GM19395 (cell line): ENCODE data around the gene ZGRF1.
A peak's percentile ranks its signal among the peaks of the same experiment; 100 is the strongest.
"Not testable (repeated sequence)": the region's sequence is repeated elsewhere in the genome, so short reads cannot be mapped to it uniquely, and the experiment has no call there.

ENCODE experiments used
- ATAC-seq: cut with Tn5 transposase; IDR thresholded peaks from one replicate; pipeline ENCODE4 v1.9.1; 2021; ENCODE audit warnings: mild to moderate bottlenecking, moderate library complexity; ENCODE audit not compliant: unreplicated experiment

ZGRF1 gene

DNA sequence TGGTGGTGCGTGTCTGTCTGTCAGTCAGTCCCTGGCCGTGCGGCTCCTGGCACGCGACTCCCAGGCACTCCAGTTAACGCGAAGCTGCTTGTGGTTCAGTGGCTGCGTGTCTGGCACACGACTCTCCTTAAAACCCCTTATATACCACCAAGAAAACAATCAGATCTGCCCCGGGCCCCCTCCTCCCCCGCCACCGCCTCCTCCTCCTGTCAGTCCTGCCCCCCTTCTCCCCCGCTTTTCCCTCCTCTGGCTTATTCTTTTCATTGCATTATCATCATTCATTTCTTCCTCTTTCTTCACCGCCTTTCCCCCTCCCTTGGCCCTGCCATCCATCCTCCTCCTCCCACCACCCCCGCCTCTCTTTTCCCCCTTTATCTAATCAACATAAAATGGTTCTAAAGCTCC, 120.6 kb downstream of the ZGRF1 start, which contains the start of gene NEUROG2:
Gene NEUROG2 (minus strand): TSS at position 115 of the 405 bp plus-strand sequence. CDS start 705 bp downstream, outside the sequence.
- ATAC-seq: no peak

DNA sequence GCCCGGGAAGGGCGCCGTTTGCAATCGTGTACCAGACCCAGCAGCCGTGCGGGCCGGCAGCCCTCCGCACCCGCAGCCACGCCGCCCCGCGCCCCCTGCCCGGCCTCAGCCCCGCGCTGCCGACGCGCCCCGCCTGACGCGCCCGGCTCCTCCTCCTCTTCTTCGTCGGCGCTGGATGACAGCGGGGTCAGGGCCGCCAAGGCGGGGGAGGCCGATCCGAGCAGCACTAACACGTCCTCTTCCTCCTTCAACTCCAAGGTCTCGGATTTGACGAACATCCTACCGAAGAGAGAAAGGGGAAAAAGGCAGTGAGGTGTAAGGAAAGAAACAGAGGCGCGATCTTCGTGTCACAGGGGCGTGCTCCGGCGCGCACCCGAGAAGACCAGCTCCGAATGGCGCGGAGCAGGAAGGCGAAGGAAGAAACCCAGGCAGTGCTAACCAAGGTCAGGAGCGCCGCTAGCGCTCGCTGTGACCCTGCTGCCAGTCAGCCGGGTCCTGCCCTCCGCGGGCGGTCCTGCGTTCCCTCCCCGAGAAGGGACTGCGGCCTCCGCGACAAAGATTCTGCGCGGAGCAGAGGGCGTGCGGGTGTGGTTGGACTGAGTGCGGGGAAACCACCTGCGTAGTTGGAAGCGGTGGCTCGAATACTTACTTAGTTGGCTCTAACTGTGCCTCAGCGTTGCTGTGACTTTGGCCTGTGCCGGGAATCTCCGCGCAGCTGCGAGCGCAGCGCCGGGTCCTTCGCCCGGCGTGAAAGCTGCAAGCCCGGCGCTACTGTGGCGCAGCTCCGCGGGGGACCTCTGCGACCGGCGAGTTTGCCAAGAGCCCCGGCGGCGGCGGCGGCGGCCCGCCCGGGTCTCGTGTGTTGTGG, 121.3 kb downstream of the ZGRF1 start:
- ATAC-seq: peak; percentile 42

DNA sequence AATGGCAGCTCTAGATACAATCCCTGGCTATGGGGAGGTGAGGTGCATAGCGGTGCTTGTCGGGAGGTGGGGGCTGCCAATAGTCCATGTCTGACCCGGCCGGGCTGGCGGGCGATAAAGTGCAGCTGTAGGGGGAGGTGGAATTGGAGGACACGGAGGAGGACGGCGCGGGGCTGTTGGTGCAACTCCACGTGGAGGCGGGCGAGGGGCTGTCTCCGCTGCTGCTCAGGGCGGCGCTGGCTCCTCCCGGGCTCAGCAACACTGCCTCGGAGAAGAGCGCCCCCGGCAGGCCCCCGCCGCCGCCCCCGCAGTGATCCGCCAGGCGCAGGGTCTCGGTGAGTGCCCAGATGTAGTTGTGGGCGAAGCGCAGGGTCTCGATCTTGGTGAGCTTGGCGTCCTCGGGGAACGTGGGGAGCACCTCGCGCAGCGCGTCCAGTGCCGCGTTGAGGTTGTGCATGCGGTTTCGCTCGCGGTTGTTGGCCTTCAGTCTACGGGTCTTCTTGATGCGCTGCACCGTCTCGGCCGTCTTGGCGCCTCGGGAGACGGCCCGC, 122.0 kb downstream of the ZGRF1 start:
- ATAC-seq: peak; percentile 8

DNA sequence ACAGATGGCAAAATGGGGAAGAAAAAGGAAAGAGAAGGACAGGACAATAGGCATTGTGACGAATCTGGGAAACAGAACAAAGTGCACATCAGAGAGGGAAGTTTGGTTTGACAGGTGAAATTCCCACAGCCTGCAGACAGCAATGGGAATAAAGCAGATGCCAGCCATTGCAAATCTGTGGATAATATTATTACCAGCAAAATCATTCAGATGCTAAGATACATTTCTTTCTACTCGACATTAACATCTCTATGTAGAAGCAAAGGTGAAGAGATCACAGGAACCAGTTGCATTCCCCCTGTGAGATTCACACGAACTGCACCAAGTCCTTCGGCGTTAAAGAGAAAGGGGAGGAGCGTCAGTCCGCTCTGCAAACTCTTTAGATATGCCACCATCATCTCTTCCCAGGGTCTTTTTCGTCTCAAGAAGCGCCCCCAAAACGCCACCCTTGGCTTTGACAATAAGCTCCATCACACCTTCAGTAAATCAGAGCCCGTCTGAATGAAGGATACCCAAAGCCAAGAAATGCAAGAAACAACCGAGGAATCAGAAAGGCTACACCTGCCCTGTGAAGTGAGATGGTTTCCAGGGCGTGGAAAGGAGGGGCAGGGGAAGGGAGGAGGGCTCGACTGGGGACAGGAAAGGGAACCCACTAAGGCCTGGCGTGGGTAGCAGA, 122.6 kb downstream of the ZGRF1 start:
- ATAC-seq: peak; percentile 3

DNA sequence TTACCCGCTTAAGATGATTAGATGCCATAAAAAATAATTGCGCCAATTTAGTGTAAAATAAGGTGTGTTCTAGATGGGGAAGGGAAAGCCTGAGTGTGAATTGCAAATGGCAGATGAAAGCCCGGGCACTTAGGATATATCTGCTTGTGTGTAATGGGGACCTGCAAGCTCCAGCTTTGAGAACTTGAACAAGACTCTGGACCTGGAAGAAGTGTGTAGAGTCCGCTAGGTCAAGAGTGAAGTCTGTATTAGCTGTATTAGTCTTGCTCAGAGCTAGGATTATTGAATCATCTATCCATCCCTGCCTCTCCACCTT, 124.9 kb downstream of the ZGRF1 start:
- no peak for ATAC-seq

DNA sequence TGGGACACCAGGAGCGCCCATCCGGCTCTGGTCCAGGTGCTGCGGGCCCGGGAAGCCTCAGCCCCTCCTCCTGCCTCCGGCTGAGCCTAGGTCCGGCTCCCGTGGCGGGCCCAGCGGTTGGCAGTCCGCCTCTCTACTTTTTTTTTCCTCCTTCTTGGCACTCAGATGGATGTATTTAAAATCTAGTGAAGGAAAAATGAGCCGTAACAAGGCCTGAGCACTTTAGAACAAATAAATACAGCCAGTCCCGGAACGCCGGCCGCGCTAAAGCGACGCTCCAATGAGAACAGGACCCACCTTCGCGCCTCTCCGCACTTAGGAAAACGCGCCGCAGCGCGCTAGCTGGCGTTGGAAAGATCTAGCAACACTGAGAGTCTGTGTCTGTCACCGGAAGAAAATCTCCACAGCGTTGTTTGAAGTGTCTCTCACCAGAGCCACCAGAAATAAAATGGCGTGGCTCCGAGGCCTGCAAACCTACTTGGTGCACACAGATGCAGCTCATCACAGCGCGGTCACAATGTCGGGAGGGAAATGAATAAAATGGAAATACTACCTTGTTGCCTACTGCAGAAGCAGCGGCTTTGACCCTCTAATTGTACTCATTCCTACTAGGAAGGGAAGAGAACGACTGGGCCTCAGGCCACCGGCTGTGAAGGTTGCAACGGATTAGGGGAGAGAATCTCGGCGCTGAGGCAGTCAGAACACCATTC, 125.5 kb downstream of the ZGRF1 start:
- no peak for ATAC-seq

DNA sequence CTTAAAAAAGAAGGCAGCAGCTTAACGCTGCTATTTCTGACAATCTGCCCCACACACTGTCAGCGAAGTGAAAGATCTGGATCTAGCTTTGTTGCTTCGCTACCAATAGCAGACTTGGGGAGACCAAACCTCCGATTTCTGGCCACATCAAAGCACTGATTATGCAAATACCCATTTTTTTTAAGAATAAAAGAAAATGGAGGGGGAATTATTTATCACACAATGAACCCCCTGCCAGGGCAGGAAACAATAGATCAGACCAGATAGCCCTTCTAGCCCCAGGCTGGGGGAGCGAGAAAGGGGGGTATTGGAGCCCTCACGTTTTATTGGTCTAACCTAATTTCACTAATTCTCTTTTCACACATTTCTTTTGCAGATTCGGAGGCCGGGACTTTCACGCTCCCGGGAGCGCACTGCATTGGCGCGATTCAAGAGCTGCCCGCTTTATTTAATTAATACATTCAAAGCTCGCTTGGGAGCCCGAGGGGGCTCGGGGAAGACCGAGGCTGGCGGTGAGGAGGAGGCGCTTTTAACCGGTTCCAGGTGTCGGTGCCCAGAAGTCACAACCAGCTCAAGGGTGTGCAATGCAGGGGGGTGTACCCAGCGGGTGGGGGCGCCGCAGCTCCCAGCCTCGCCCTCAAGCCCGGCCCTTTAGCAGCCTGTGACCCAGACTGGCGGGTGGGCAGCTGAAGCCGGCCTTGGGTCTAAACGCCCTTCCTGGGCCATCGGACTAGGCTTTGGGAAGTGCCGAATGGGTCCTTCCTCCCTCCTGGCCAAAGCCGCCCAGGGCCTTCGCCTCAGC, 126.2 kb downstream of the ZGRF1 start:
- ATAC-seq: no peak

DNA sequence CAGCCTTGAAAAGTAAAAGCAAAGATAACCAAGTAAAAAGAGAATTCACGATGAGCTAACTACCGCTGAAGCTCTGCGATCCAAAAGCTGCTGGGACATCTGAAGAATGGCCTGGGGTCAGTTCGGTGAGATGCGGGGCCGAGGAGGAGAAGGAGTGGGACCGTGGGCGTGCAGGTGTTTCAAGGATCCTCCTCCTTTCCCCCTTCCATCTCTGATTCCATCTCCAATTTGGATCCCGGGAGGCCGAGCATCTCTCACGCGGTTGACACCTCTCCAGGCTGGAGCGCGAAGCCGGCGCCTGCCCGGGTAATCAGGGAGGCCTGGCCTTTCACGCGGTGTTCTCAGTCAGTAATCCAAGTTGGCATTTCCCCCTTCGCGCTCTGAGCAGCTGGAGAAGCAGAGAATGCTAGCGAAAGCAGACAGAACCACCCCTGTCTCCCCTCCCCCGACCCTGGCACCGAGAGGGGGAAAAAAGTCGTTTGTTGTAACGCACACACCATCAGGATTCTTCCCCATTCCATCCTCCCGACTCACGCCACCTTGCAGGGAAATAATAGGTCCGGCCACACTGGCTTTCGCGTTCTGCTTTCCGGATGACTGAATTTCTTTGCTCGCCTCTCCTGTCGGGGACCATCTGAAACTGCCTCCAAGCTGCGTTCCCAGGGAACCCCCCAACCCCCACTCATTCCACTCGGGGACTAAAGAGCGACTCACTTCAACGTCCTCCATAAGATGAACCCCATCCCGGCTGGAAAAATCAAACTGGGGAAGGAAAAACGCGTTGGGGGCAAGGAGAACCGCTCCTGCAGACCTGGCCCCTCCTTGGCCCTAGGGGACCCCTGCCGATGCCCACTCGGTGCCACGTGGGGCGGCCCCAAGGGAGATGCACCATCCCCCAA, 127.2 kb downstream of the ZGRF1 start:
- no peak for ATAC-seq

DNA sequence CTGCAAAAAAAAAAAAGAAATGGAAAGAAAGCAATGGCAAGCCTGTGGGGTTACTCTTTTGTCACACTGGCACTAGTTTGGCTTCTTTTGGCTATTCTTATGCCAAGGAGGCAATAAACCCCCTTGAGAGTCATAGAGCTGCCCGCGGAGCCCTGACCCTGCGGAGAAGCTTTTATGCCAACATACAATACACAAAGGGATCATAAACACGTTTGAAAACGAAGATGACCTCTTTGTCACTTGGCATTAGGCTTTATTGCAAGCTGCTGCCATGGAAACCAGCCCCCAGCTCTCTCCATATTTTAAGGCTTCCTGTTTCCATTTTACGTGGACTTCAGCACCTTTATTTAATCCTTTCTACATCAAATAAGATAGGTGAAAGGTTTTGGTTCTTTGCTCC, 128.4 kb downstream of the ZGRF1 start:
- ATAC-seq: no peak

DNA sequence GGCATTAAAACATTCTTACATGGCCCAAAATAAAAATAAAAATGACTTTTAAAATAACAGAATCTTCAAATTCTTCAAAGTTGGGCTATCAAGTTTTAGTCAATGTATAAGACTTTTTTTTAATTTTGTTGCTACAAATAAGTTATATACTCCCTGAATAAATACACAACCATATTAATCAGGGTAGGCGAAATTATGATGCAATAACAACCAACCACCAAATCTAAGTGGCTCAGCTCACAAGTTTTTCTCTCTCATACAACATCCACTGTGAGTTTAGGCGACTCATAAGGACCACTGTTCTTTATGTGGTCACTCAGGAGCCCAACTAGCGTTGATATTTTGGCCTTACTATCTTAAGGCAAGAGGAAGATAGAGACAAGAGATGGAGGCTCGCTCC, 131.9 kb downstream of the ZGRF1 start:
- ATAC-seq: no peak

DNA sequence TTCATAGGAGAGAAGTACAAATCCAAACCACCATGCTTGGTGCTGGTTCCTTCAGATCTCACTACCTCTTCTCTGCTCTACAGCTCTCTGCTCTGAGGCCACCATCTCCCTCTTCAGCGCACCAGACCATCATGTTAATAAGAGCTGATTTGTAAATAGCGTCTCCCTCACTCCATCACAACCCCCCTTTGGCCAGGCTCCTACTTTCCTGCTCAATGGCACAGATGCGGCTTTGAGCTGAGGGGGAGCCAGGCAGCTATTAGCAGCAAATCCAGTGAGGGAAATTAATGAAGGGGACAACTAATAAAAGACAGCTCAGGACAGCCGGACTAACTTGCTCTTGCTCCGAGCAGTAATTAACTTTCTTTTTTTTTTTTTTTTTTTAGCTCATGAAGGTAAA, 133.8 kb downstream of the ZGRF1 start:
- ATAC-seq: no peak

DNA sequence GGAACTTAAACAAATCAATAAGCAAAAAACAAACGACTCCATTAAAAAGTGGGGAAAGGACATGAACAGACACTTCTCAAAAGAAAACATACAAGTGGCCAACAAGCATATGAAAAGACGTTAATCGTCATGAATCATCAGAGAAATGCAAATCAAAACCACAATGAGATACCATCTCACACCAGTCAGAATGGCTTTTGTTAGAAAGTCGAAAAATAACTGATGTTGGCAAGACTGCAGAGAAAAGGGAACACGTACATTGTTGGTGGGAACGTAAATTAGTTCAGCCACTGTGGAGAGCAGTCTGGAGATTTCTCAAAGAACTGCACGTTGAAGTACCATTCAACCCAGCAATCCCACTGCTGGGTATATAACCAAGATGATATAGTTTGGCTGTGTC, 144.4 kb downstream of the ZGRF1 start:
- no peak for ATAC-seq

DNA sequence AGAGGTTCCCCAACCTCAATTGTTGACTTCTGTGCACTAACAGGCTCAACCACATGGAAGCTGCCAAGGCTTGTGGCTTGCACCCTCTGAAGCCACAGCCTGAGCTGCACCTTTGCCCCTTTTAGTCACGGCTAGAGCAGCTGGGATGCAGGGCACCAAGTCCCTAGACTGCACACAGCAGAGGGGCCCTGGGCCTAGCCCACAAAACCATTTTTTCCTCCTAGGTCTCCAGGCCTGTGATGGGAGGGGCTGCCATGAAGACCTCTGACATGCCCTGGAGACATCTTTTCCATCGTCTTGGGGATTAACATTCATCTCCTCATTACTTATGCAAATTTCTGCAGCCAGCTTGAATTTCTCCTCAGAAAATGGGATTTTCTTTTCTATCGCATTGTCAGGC, 145.9 kb downstream of the ZGRF1 start:
- not testable (repeated sequence) for ATAC-seq
